Measurements from ENCODE around the gene AMDHD2.
"Not testable (repeated sequence)": the region's sequence is repeated elsewhere in the genome, so short reads cannot be mapped to it uniquely, and the experiment has no call there.

AMDHD2 gene

GRCh38 chr16:2517954-2518605 is 2.1 kb upstream of the AMDHD2 start:
- DNase-seq (ENCODE audit: low spot score): no peak

- no peak for DNase-seq (ENCODE audit: low spot score)
Measured at GRCh38 chr16:2518823-2519710, 1.1 kb upstream of the AMDHD2 start.

- DNase-seq (ENCODE audit: low spot score): no peak
Measured at GRCh38 chr16:2519711-2520080, 475 bp upstream of the AMDHD2 start.

DNA sequence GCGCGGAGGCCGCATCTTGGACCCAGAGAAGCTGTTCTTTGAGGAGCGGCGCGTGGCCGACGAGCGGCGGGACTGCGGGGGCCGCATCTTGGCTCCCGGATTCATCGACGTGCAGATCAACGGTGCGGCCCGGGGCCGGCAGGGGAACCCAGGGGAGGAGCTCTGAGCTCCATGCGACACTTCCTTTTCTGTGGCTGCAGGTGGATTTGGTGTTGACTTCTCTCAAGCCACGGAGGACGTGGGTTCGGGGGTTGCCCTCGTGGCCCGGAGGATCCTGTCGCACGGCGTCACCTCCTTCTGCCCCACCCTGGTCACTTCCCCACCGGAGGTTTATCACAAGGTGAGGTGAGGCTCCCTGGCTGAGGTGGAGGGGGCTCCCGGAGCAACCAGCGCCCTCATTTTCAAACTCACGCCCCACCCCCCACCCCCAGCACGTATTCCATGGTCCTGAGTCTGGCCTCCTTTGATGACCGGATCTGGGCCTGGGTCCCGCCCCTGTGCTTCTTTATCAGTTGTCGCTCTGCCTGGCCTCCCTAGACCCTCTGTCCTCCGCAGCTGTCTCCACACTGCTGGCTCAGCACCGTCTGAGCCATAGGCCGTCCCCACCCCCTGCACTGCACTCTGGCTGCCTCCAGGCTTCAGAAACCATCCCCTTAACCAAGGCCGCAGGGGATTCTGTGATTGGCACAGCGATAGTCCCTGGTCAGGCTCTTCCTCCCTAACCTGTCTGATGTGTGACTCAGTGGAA is 787 bp downstream of the AMDHD2 start:
- DNase-seq (ENCODE audit: low spot score): no peak

GRCh38 chr16:2523801-2524231 is 3.6 kb downstream of the AMDHD2 start:
- no peak for DNase-seq (ENCODE audit: low spot score)

- no peak for DNase-seq (ENCODE audit: low spot score)
Measured at GRCh38 chr16:2524339-2524938, 4.3 kb downstream of the AMDHD2 start.

GRCh38 chr16:2526135-2526534 is 6.0 kb downstream of the AMDHD2 start:
- no peak for DNase-seq (ENCODE audit: low spot score)

DNA sequence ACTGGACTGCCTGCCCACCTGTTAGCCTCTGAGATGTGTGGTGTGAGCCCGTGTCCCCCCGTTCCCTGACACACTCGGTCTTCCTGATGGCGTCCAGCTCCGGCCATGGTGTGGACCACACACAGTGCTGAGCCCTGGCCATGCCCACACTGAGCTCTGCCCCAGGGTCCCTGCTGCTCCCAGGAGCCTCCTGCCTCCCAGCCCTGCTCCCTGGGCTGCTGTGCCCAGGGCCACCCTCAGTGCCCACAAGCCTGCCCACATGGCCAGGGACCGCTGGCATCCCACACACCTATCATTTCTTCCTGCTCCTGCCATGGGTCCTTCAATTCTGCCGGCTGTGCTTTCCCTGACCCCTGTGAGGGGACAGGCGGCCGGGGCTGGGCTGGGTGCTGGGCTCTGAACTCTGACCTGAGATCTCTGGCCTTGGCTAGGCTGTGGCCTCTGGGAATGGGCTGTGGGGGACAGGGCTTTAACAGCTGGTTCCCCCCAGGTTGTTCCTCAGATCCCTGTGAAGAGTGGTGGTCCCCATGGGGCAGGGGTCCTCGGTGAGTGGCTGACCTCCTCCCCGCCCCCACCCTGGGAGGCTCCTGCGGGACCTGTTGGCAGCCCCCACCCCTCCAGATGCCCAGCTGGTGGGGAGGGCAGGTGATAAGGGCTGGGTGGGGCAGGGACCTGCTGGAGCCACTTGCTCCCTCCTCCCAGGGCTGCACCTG is 7.1 kb downstream of the AMDHD2 start:
- no peak for DNase-seq (ENCODE audit: low spot score)

DNA sequence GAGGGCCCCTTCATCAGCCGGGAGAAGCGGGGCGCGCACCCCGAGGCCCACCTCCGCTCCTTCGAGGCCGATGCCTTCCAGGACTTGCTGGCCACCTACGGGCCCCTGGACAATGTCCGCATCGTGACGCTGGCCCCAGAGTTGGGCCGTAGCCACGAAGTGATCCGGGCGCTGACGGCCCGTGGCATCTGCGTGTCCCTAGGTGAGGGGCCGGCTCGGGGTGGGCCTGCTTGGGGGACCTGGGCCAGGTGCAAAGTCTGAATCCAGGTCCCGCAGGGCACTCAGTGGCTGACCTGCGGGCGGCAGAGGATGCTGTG is 7.6 kb downstream of the AMDHD2 start:
- no peak for DNase-seq (ENCODE audit: low spot score)

DNA sequence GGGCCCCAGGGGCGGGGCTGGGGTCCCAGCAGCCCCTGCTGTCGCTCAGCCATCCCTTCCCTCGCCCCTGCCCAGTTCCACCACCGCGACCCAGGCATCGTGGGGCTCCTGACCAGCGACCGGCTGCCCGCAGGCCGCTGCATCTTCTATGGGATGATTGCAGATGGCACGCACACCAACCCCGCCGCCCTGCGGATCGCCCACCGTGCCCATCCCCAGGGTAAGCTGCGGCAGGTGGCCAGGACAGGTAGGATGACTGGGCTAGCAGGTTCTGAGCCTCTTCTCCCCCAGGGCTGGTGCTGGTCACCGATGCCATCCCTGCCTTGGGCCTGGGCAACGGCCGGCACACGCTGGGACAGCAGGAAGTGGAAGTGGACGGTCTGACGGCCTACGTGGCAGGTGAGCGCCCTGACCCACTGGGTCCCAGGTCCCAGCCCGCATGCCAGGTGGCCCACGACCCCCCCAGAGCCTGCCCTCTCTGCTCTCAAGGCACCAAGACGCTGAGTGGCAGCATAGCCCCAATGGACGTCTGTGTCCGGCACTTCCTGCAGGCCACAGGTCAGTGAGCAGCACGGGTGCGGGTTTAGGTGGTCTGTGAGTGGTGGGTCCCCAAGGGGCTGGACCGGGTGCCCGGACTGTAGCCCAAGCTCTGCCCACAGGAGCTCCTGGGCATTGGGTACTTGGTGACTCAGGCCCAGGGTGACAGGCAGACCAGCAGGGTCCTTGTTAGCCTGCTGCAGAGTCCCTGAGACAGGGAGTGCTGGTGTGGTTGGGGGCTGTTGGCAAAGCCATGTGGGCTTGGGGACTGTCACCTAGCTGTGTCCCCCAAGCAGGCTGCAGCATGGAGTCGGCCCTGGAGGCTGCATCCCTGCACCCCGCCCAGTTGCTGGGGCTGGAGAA is 8.2 kb downstream of the AMDHD2 start:
- DNase-seq (ENCODE audit: low spot score): no peak

- no peak for DNase-seq (ENCODE audit: low spot score)
Measured at GRCh38 chr16:2529061-2529931, 9.1 kb downstream of the AMDHD2 start.

GRCh38 chr16:2529961-2530628 is 9.9 kb downstream of the AMDHD2 start:
- no peak for DNase-seq (ENCODE audit: low spot score)

- no peak for DNase-seq (ENCODE audit: low spot score)
Measured at GRCh38 chr16:2530629-2531318, 10.6 kb downstream of the AMDHD2 start.

GRCh38 chr16:2531371-2531695 is 11.2 kb downstream of the AMDHD2 start, which contains the start of gene CEMP1:
TSS of gene CEMP1 (minus strand) at chr16:2531408. CDS start at chr16:2531073, 335 bp downstream.
- no peak for DNase-seq (ENCODE audit: low spot score)

DNA sequence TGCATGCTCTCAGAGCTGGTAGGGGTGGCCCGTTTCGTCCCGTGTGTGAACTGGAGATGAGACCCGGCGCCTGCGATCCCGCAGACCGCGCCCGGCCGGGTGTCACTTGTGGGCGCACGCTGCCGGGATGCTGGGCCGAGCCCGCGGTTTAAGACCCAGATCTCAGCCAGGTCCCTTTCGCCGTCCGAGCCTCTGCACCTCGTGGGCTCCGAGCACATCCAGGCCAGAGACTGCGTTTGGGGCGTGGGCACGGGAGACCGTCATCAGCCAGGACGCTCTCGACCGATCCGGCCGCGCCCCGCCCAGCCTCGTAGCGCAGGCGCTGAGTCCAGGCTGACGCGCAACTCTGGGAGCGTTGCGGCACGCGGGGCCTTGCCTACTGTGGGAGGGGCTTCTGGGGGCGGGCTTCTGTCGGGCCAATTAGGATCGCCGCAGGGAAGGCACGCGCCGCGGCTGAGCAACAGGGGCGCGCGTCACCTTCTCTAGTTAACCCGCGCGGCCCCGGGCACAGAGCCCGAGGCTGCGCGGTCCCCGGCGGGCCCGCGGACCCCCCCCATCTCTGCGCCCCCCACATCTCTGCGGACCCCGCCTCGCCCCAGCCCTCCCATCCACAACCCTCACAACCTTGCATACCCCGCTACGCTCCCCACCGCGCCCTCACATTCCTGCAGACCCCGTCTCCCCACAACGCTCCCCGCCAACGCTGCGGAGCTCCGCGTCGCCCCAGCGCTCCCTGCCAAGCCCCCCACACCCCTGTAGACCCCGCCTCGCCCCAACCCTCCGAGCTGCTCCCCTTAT is 11.7 kb downstream of the AMDHD2 start:
- peak; percentile 95 for DNase-seq (ENCODE audit: low spot score)

DNA sequence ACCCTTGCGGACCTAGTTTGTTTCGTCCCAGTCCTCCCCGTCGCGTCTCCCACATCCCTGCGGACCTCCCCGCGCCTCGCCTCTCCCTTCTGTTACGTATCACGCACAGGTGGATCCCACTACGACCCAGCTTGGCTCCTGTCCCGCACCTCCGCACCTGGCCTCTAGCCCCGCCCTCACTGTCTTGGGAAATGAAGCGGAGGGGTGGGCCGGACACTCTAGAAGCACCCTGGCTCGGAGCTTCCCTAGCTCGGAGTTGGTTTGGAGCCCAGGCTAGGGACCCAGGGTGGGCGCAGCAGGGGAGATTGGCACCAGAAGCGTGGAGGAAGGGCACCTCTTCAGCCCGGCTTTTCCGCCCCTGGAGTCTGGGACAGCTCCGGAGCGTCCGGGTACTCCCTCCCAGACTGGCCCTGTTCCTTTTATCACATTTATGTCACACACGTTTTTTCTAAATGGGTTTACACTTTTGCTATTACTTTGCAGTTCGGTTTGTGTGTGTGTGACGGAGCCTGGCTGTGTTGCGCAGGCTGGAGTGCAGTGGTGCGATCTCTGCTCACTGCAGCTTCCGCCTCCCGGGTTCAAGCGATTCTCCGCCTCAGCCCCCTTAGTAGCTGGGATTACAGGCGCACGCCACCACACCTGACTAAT is 12.4 kb downstream of the AMDHD2 start:
- DNase-seq (ENCODE audit: low spot score): no peak

DNA sequence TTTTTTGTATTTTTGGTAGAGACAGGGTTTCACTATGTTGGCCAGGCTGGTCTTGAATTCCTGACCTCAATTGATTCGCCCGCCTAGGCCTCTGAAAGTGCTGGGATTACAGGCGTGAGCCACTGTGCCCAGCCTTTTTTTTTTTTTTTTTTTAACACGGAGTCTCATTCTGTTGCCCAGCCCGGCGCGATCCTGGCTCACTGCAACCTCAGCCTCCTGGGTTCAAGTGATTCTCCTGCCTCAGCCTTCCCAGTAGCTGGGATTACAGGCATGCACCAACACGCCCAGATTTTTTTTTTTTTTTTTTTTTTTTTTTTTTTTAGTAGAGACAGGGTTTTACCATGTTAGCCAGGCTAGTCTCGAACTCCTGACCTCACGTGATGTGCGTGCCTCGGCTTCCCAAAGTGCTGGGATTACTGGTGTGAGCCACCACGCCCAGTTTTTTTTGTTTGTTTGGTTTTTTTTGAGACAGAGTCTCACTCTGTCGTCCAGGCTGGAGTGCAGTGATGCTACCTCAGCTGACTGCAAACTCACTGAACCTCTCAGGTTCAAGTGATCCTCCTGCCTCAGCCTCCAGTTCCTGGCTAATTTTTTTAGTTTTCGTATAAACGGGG is 13.1 kb downstream of the AMDHD2 start:
- DNase-seq (ENCODE audit: low spot score): not testable (repeated sequence)

Measured in pons (tissue), 1 donor.